ENCODE measurements around the gene BACE1-AS.

GRCh38 chr11:117284053-117284452 lies 7.1 kb upstream of the BACE1-AS start:
- TF ChIP-seq CTCF (IDR thresholded peaks at IDR 0.05) (no peak), POLR2A (IDR thresholded peaks at IDR 0.05) (no peak), EP300 (IDR thresholded peaks at IDR 0.05) (no peak), POLR2AphosphoS5 (IDR thresholded peaks at IDR 0.05) (no peak)
